Subcutaneous adipose tissue (tissue), 4 donors: Measurements from ENCODE around the gene TLR1. TPM values are rescaled to one million over a fixed set of nuclear protein-coding genes. Genes with fewer than 3 reads are reported as not detected.

ENCODE experiments used
- CTCF ChIP-seq: fragments of 450-650 bp; IDR thresholded peaks from one replicate; pipeline ENCODE4 v1.5.1; 2016; ENCODE audit warnings: low read depth, mild to moderate bottlenecking, control low read depth, antibody characterized with exemption, moderate library complexity
- total RNA-seq, 4 donors: library from RNA; depleted of rRNA; stranded (reverse); fragments of >200 nt; gene quantifications; one replicate each; pipeline ENCODE4 v1.1.0, GENCODE V29; 2016

TLR1 gene
- total RNA-seq, 4 donors from 2014 or later: 8.1 to 70.2 (median 32.1) TPM

- TF ChIP-seq CTCF: no peak
These were observed 28.3 kb upstream of the TLR1 start for GRCh38 chr4:38832624-38833528.

DNA sequence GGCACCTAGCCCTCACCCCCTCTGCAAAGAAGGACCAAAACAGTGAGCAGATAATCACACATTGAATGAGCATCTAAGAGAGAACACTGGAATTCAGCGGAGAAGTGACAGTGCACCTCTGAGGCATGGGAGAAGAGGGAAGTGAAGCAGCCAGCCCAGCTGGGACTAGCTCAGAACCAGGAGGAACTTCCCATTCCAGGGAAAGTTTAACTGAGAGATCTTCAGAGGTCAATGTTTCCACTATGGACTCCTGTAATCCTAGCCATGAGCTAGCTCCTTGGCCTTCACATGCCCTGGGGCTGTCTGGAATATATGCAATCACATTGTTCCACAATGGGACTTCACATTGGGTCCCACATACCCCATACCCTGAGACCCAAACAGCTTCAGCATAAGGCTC is 27.6 kb upstream of the TLR1 start:
- TF ChIP-seq CTCF: no peak

GRCh38 chr4:38831653-38832052 is 27.1 kb upstream of the TLR1 start:
- TF ChIP-seq CTCF: no peak

DNA sequence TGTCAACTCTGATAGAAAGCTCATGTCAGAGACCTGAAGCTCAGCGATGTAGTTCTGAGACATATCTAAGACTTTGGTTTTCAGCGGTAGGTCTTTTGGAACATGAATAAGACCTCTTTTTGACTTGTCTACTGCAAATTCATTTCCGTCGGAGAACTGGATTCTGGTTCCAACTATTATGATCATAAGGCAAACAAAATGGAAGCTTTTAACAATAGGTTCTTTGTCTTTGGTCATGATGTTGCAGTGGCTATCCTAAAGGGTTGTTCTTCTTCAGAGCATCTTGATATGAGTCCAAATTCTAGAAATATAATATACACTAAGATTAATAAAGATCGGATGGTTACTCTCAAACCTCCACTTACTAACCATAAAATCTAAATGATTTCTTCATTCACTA is 24.6 kb upstream of the TLR1 start:
- no peak for TF ChIP-seq CTCF

DNA sequence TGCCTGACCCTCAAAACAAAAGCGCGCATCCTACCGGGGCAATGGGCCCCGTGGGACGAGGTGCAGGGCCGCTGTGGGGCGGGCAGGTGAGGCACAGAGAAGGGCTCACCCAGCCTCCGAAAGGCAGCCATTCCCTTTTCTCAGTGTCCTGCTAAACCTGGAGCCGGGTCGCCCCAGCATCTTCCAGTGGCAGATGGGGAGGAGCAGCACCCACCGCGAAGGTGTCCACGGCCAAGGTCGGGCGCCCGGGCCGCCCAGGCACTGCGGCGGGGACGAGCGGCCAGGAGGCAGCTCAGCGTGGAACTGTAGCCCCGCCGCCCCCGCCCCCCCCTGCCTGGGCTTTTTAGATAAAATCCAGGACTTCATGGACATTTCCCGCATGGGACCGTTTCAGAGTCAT is 19.2 kb upstream of the TLR1 start:
- no peak for TF ChIP-seq CTCF

GRCh38 chr4:38822748-38823303 is 18.2 kb upstream of the TLR1 start:
- TF ChIP-seq CTCF: no peak

DNA sequence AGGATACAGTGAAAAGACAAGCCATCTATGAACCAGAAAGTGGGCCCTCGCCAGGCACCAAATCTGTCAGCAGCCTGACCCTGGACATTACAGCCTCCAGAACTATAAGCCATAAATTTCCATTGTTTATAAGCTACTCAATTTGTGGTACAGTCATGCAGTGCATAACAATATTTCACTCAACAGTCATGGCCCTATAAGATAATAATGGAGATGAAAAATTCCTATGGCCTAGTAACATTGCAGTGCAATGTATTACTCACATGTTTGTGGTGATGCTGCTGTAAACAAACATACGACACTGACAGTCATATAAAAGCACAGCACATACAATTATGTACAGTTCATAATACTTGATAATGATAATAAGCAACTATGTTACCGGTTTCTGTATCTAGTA is 17.1 kb upstream of the TLR1 start:
- TF ChIP-seq CTCF: no peak
